Suprapubic skin (tissue), 3 donors: ENCODE data around the gene TGFBR3.

Source experiments
- CTCF ChIP-seq, 2 donors: fragments of 200-600 bp in 1 of 2; fragments of 450-650 bp in 1 of 2; sonication (generic) in 1 of 2; IDR thresholded peaks; one replicate each; pipeline ENCODE4 v1.5.1; 2016 to 2019; ENCODE audit warnings: antibody characterized with exemption in 2 of 2, mild to moderate bottlenecking in 1 of 2, moderate library complexity in 1 of 2
- EP300 ChIP-seq: sonication (generic); formaldehyde crosslinking; IDR thresholded peaks from one replicate; pipeline ENCODE4 v1.6.1; 2017; ENCODE audit warnings: antibody characterized with exemption

- no peak for TF ChIP-seq CTCF (IDR thresholded peaks at IDR 0.05)
- TF ChIP-seq EP300 = no peak
These were observed 189.6 kb downstream of the TGFBR3 start for GRCh38 chr1:91696321-91696720.
